Measurements from ENCODE around the gene TRPM7.

DNA sequence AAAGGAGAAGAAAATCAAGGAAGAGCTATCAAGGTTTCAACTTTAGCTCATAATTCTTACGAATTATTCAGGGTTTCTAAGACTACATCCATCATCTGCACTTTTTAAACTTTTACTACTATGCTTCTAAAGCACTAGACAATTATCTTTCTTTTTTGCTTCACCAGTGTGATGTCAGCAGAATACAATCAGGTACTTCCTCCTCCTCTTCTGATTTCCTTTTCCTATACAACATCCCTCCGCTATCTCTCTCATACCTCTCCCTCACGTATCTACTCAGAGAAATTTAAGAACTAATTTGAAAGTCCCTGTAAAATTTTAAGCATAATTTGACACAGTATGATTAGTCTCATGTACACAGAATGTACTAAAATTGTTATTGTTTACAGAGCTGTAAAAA, 92.8 kb downstream of the TRPM7 start:
- no peak for TF ChIP-seq CTCF (optimal IDR thresholded peaks at IDR 0.05 in 1 of 3, IDR thresholded peaks at IDR 0.05 in 1 of 3, conservative IDR thresholded peaks at IDR 0.05 in 1 of 3; ENCODE audit: extremely low read depth in 1 of 3, insufficient read depth in 2 of 3, low read length in 3 of 3)
- TF ChIP-seq EZH2 (IDR thresholded peaks at IDR 0.05; ENCODE audit: low read length): no peak

Data from keratinocyte (primary cell).